ENCODE results near the gene RECK. TPM values are rescaled to one million over a fixed set of nuclear protein-coding genes. Genes with fewer than 3 reads are reported as not detected.
"Not testable (repeated sequence)": the region's sequence is repeated elsewhere in the genome, so short reads cannot be mapped to it uniquely, and the experiment has no call there.

The RECK gene
- total RNA-seq, 1 donor from 2014 or later = 11.7 TPM

DNA sequence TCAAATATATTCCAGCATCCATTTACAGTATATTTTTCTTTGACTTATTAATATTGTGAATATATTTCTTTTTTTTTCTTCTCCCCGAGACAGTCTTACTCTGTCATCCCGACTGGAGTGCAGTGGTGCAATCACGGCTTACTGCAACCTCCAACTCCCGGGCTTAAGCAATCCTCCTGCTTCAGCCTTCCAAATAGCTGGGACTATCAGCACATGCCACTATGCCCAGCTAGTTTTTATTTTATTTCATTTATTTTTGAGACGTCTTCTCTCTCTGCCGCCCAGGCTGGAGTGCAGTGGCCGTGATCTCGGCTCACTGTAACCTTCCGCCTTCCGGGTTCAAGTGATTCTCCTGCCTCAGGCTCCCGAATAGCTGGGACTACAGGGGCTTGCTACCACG lies 92.4 kb downstream of the RECK start:
- no peak for TF ChIP-seq CTCF (conservative IDR thresholded peaks at IDR 0.05)
- no peak for DNase-seq (ENCODE audit: extremely low spot score, unreplicated experiment)
- H3K27ac Mint-ChIP-seq = no peak overlapping the region
- no peaks in the 10 kb centered on the region for H3K36me3 Mint-ChIP-seq
- H3K9me3 Mint-ChIP-seq = no peaks in the 10 kb centered on the region
- peaks cover 15% of the 10 kb centered on the region for H3K27me3 Mint-ChIP-seq
- H3K4me3 Mint-ChIP-seq = no peak overlapping the region
- no peaks in the 10 kb centered on the region for H3K4me1 Mint-ChIP-seq (ENCODE audit: unreplicated experiment)

- H3K36me3 Mint-ChIP-seq; H3K9me3 Mint-ChIP-seq; H3K27ac Mint-ChIP-seq; H3K4me1 Mint-ChIP-seq (ENCODE audit: unreplicated experiment); H3K4me3 Mint-ChIP-seq; DNase-seq (ENCODE audit: extremely low spot score, unreplicated experiment): not testable (repeated sequence)
- peaks cover 32% of the 10 kb centered on the region for H3K27me3 Mint-ChIP-seq
These were observed 95.0 kb downstream of the RECK start for GRCh38 chr9:36131666-36132065.

DNA sequence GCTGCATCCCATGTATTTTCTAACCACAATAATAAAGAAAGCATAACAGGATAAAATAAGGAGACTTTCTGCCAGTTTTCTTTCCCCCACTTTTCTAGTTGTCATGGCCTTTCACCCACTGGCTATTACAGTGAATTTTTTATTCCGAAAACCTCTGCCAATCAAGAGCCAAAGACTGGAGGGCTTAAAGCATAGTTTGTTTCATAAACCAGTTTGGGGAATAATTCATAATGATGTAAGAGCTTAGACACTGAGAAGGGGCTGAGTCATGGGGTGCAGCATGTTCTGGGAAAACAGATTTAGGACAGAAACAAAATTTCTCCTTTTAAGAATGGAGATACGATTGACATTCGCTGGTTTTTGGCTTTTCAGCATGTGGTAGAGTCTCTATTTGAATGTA lies 95.4 kb downstream of the RECK start:
- Mint-ChIP-seq H3K27me3 (peaks cover 34% of the 10 kb centered on the region), H3K9me3 (no peaks in the 10 kb centered on the region), H3K36me3 (no peaks in the 10 kb centered on the region), H3K27ac (no peak overlapping the region), H3K4me3 (no peak overlapping the region), H3K4me1 (ENCODE audit: unreplicated experiment) (peaks cover 1% of the 10 kb centered on the region)
- DNase-seq (ENCODE audit: extremely low spot score, unreplicated experiment) = no peak
- TF ChIP-seq CTCF (conservative IDR thresholded peaks at IDR 0.05) = no peak

DNA sequence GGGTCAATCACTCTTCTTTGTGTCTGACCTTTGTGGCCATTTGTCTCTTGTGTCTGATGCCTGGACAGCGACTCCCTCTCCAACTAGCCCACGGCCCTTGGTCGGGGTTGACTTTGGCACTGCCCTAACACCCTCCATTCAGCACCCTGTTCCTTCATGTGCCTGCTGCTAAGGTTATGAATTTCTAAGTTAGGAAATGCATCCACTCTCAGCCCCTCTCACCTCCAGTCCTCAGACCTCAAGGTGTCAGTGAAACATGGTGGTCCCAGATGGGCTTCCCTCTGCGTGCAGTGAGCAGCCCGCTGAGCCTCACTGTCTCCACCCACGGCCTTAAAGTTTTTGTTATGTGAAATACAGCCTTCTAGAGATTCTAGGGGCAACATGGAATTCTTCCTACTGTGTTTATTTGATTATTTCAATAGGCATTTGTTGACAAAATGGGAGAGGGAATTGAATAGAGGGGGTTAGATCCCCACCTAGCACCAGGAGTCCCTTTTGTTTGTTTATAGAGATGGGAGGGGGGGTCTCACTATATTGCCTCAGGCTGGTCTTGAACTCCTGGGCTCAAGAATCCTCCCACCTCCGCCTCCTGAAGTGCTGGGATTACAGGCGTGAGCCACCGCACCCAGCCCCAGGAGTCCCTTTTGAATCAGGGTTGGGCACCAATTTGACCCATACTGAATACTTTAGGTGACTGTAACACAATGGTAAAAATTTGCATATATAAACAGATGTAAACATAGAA lies 98.2 kb downstream of the RECK start:
- DNase-seq (ENCODE audit: extremely low spot score, unreplicated experiment) = no peak
- Mint-ChIP-seq H3K4me1 (ENCODE audit: unreplicated experiment) (peaks cover 9% of the 10 kb centered on the region), H3K27me3 (peaks cover 54% of the 10 kb centered on the region), H3K36me3 (no peaks in the 10 kb centered on the region), H3K9me3 (no peaks in the 10 kb centered on the region), H3K27ac (no peak overlapping the region), H3K4me3 (peak overlapping the region; percentile 83)
- TF ChIP-seq CTCF (conservative IDR thresholded peaks at IDR 0.05) = no peak

GRCh38 chr9:36135741-36136271 lies 99.1 kb downstream of the RECK start:
- H3K9me3 Mint-ChIP-seq = no peaks in the 10 kb centered on the region
- DNase-seq (ENCODE audit: extremely low spot score, unreplicated experiment) = no peak
- TF ChIP-seq CTCF (conservative IDR thresholded peaks at IDR 0.05) = no peak
- peaks cover 57% of the 10 kb centered on the region for H3K27me3 Mint-ChIP-seq
- no peaks in the 10 kb centered on the region for H3K36me3 Mint-ChIP-seq
- H3K4me1 Mint-ChIP-seq (ENCODE audit: unreplicated experiment) = peaks cover 16% of the 10 kb centered on the region
- H3K4me3 Mint-ChIP-seq = peak overlapping the region; percentile 83
- no peak overlapping the region for H3K27ac Mint-ChIP-seq

DNA sequence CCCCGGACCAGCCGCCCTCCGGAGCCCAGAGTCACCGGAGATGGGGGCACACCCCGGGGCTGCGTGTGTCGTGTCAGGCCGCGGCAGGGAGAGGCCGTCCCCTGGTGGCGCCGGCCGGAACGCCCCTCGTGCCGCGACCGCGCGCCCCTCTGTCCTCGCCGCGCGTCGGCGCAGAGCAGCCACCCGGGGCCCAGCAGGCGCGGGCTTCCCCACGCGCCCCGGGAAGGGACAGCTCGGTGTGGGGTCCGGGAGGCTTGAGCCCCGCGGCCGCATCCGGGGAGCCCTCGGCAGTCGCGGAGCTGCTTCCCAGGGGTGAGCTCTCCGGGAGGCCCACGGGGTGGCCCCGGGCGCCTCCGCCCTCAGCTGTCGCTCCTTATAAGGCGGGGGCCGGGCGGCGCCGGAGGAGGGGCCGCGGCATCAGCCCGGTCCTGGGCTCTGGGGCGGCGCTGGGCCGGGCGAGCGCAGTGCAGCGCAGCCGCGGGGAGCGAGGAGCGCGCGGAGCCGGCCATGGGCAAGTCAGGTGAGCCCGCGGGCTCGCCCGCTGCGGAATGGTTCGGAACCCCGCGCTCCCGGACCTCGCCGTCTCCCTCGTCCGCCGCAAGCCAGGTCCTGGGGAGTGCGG lies 99.7 kb downstream of the RECK start, which contains the start of gene GLIPR2:
Gene GLIPR2, plus strand, starts transcription at position 462 of the 622 bp plus-strand sequence. Its CDS starts 46 bp downstream, at position 508.
- Mint-ChIP-seq H3K27me3 (peaks cover 57% of the 10 kb centered on the region), H3K4me3 (peak within 1 kb of the TSS; percentile 94), H3K36me3 (no peaks in the 10 kb centered on the region), H3K27ac (peak within 1 kb of the TSS; percentile 82), H3K9me3 (no peaks in the 10 kb centered on the region), H3K4me1 (ENCODE audit: unreplicated experiment) (peaks cover 21% of the 10 kb centered on the region)
- peak; percentile 67 for TF ChIP-seq CTCF (conservative IDR thresholded peaks at IDR 0.05)
- DNase-seq (ENCODE audit: extremely low spot score, unreplicated experiment) = no peak

All from type B pancreatic cell (in vitro differentiated cells).